ENCODE data around the gene PTPRA. TPM values are rescaled to one million over a fixed set of nuclear protein-coding genes. Genes with fewer than 3 reads are reported as not detected.

Gene PTPRA
- total and polyA plus RNA-seq, 2 donors (not counting 3 experiments of a cell fraction or from before 2014, with no cell fraction given) = 43.2 to 53.4 TPM

DNA sequence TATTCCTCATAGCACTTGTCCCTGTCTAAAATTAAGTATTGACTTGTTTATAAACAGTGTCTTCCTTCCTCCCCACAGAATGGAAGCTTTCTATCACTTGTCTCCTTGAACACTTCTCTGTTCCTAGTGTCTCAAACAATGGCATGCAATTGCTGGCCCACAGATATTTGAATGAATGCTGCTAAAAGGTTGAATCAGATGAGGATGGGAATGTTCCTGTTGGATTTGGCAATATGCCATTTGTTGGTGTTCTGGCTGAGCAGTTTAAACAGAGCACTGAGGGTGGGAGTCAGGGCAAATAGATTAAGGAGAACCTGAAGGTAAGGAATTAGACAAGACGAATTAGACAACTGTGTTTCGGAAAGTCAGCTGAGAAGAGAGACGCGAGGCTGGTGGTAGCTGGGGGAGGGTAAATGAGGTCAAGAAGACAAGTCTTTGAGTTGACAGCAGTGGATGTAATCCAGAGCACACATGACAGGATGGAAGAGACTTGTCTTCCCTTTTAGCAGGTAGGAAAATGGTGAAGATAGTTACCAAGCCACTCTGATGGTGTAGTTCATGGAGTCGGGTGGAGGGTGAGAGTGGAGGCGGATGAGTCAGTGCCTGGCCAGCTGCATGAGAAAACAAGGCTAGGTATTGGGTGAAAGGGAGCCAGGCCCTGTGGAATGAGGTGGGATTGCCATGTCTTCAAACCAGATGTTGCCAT is 111.8 kb downstream of the PTPRA start:
- Histone ChIP-seq H3K9me1 (replicated peaks; ENCODE audit: control insufficient read depth, extremely low read depth, insufficient read depth, low read length) (no peaks in the 10 kb centered on the region), H3K9ac (replicated peaks; ENCODE audit: extremely low read depth, insufficient read depth, low read length) (no peak overlapping the region), H4K20me1 (replicated peaks; ENCODE audit: control insufficient read depth, extremely low read depth, insufficient read depth, low read length) (no peaks in the 10 kb centered on the region), H2AFZ (ENCODE audit: low read depth, low read length) (no peak overlapping the region), H3K36me3 (ENCODE audit: control insufficient read depth in 2 of 2, extremely low read depth in 1 of 2, insufficient read depth in 2 of 2, low read length in 2 of 2) (peaks cover 4 to 8% of the 10 kb centered on the region in 2 experiments), H3K4me3 (replicated peaks in 1 of 3; ENCODE audit: insufficient read depth in 1 of 3, low read depth in 1 of 3, low read length in 3 of 3) (no peak overlapping the region), H3K4me2 (ENCODE audit: insufficient read depth, low read length) (no peak overlapping the region), H3K4me1 (ENCODE audit: control insufficient read depth, extremely low read depth, insufficient read depth, low read length) (peaks cover 2% of the 10 kb centered on the region), H3K27me3 (ENCODE audit: control insufficient read depth in 2 of 2, insufficient read depth in 2 of 2, low read length in 2 of 2) (no peaks in the 10 kb centered on the region), H3K27ac (ENCODE audit: insufficient read depth, low read depth, low read length) (no peak overlapping the region), H3K79me2 (ENCODE audit: control insufficient read depth, insufficient read depth, low read length) (no peaks in the 10 kb centered on the region), H3K9me3 (replicated peaks; ENCODE audit: control insufficient read depth, insufficient read depth, low read length) (no peaks in the 10 kb centered on the region)
- BruUV-seq (replicated peaks) = no TSS peak
- peak; percentile 33 for FAIRE-seq
- ChIA-PET POLR2A (no interaction called here), CTCF (interaction anchor here (1.5 to 2.0 kb wide), 2 partner anchors 16 to 120 kb away, joined by 3 to 6 read pairs; no protein-coding TSS in a partner anchor)
- peak; percentile 41 for TF ChIP-seq FOS (IDR thresholded peaks at IDR 0.05; ENCODE audit: borderline replicate concordance, insufficient read depth, low read length)
- TF ChIP-seq JUN (IDR thresholded peaks at IDR 0.05; ENCODE audit: borderline replicate concordance, insufficient read depth, insufficient read length, low read depth) = no peak
- DNase-seq (ENCODE audit: low read depth, low spot score) = peak; percentile 8
- dilution Hi-C loops (cut with MboI; ENCODE audit: extremely low pct_ligation_motif_present, low sequenced_read_pairs) = no loop called here
- intact Hi-C loops (cut with micrococcal nuclease) = loop anchor here (5.0 kb wide), 1 partner anchor 113 kb away; the partner anchor contains the start of gene PTPRA

DNA sequence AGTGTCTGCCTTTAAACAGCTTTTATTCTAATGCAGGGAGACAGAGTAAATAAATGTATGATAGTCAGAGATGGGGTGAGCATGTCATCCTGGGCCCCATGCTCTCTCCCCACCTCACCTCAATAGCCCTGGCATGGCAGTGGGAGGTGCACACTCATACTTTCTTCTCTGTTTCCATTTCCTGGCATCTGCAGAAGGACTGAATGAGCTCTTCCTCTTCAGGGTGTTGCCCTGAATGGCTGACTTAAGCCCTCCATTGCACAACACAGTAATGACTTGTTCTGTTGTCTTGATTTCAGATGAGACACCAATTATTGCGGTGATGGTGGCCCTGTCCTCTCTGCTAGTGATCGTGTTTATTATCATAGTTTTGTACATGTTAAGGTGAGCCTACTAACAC is 113.2 kb downstream of the PTPRA start:
- no peak for DNase-seq (ENCODE audit: low read depth, low spot score)

More for the DNA sequence above, 113.2 kb downstream of the PTPRA start:
- H3K27me3 ChIP-seq (ENCODE audit: control insufficient read depth in 2 of 2, insufficient read depth in 2 of 2, low read length in 2 of 2) = no peaks in the 10 kb centered on the region
- peaks cover 6 to 8% of the 10 kb centered on the region in 2 experiments for H3K36me3 ChIP-seq (ENCODE audit: control insufficient read depth in 2 of 2, extremely low read depth in 1 of 2, insufficient read depth in 2 of 2, low read length in 2 of 2)
- H3K4me1 ChIP-seq (ENCODE audit: control insufficient read depth, extremely low read depth, insufficient read depth, low read length) = peaks cover 2% of the 10 kb centered on the region
- H3K9ac ChIP-seq (replicated peaks; ENCODE audit: extremely low read depth, insufficient read depth, low read length) = no peak overlapping the region
- no peak for FAIRE-seq
- no peaks in the 10 kb centered on the region for H3K9me3 ChIP-seq (replicated peaks; ENCODE audit: control insufficient read depth, insufficient read depth, low read length)
- intact Hi-C loops (cut with micrococcal nuclease) (no loop called here), dilution Hi-C loops (cut with MboI; ENCODE audit: extremely low pct_ligation_motif_present, low sequenced_read_pairs) (no loop called here)
- H3K79me2 ChIP-seq (ENCODE audit: control insufficient read depth, insufficient read depth, low read length) = no peaks in the 10 kb centered on the region
- ChIA-PET CTCF (interaction anchor here (1.2 kb wide), 1 partner anchor 25 kb away, joined by 3 read pairs; no protein-coding TSS in a partner anchor), POLR2A (no interaction called here)
- TF ChIP-seq GATA2 (IDR thresholded peaks at IDR 0.05; ENCODE audit: insufficient read depth, insufficient read length, low read depth, low read length) (no peak), POLR2A (IDR thresholded peaks at IDR 0.05; ENCODE audit: low read depth, low read length) (no peak), POLR2AphosphoS5 (IDR thresholded peaks at IDR 0.05; ENCODE audit: insufficient read depth, low read depth, low read length) (no peak), EZH2 (IDR thresholded peaks at IDR 0.05; ENCODE audit: borderline replicate concordance, low read depth, low read length, severe bottlenecking) (no peak), MYC (IDR thresholded peaks at IDR 0.05; ENCODE audit: low read depth, low read length) (no peak), JUN (IDR thresholded peaks at IDR 0.05; ENCODE audit: borderline replicate concordance, insufficient read depth, insufficient read length, low read depth) (no peak), FOS (IDR thresholded peaks at IDR 0.05; ENCODE audit: borderline replicate concordance, insufficient read depth, low read length) (no peak)
- TF ChIP-seq, protein P1, sequence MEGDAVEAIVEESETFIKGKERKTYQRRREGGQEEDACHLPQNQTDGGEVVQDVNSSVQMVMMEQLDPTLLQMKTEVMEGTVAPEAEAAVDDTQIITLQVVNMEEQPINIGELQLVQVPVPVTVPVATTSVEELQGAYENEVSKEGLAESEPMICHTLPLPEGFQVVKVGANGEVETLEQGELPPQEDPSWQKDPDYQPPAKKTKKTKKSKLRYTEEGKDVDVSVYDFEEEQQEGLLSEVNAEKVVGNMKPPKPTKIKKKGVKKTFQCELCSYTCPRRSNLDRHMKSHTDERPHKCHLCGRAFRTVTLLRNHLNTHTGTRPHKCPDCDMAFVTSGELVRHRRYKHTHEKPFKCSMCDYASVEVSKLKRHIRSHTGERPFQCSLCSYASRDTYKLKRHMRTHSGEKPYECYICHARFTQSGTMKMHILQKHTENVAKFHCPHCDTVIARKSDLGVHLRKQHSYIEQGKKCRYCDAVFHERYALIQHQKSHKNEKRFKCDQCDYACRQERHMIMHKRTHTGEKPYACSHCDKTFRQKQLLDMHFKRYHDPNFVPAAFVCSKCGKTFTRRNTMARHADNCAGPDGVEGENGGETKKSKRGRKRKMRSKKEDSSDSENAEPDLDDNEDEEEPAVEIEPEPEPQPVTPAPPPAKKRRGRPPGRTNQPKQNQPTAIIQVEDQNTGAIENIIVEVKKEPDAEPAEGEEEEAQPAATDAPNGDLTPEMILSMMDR (IDR thresholded peaks at IDR 0.05; ENCODE audit: extremely low read depth in 1 of 2, insufficient read depth in 1 of 2, low read depth in 1 of 2, low read length in 2 of 2) = no peak
- TF ChIP-seq, protein P2, sequence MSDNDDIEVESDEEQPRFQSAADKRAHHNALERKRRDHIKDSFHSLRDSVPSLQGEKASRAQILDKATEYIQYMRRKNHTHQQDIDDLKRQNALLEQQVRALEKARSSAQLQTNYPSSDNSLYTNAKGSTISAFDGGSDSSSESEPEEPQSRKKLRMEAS (IDR thresholded peaks at IDR 0.05; ENCODE audit: insufficient read depth, insufficient read length) = no peak
- H3K27ac ChIP-seq (ENCODE audit: insufficient read depth, low read depth, low read length) = no peak overlapping the region
- H2AFZ ChIP-seq (ENCODE audit: low read depth, low read length) = no peak overlapping the region
- no TSS peak for BruUV-seq (replicated peaks)
- H3K9me1 ChIP-seq (replicated peaks; ENCODE audit: control insufficient read depth, extremely low read depth, insufficient read depth, low read length) = no peaks in the 10 kb centered on the region
- no peak overlapping the region for H3K4me3 ChIP-seq (replicated peaks in 1 of 3; ENCODE audit: insufficient read depth in 1 of 3, low read depth in 1 of 3, low read length in 3 of 3)
- H4K20me1 ChIP-seq (replicated peaks; ENCODE audit: control insufficient read depth, extremely low read depth, insufficient read depth, low read length) = no peaks in the 10 kb centered on the region
- no peak overlapping the region for H3K4me2 ChIP-seq (ENCODE audit: insufficient read depth, low read length)

Data from endothelial cell of umbilical vein (primary cell).